ENCODE data around the gene FAAP24.
A peak's percentile ranks its signal among the peaks of the same experiment; 100 is the strongest.
"Not testable (repeated sequence)": the region's sequence is repeated elsewhere in the genome, so short reads cannot be mapped to it uniquely, and the experiment has no call there.

Gene FAAP24

DNA sequence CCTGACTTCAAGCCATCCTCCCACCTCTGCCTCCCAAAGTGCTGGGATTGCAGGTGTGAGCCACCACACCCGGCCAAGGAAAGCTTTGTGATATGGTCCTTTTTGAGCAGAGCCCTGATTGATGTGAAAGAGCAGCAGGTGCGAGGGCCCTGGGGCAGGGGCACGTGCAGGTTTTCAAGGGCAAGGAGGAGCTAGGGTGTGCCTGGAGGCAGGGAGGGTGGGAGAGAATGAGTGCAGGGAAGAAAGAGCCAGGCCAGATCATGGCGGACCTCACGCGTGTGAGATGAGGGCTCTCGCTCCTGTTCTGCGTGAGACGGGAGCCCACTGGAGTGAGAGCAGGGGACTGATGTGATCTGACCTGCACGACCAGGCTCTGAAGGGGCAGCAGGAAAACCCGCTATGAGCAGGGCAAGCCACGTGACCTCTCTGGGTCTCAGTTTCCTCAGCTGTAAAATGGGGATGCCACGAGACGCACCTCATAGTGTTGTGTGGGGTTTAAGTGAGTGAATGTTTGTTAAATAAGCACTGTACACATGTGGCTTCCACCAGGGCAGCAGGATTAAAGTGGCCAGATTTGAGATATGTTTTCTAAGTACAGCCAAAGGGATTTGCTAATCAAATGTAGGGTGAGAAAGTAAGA is 25.8 kb downstream of the FAAP24 start:
- no peaks in the 10 kb centered on the region for H3K9me3 ChIP-seq (ENCODE audit: control insufficient read depth, low read length)
- no peaks in the 10 kb centered on the region for H3K36me3 ChIP-seq (ENCODE audit: control insufficient read depth, insufficient read depth, low read length)
- no peaks in the 10 kb centered on the region for H3K27me3 ChIP-seq (ENCODE audit: control insufficient read depth, insufficient read depth, low read length, poor library complexity, severe bottlenecking)
- H3K27ac ChIP-seq (ENCODE audit: insufficient read depth, low read depth, low read length, poor library complexity, severe bottlenecking) = no peak overlapping the region
- no peak overlapping the region for H3K4me3 ChIP-seq (ENCODE audit: insufficient read depth, low read depth, low read length)
- no peaks in the 10 kb centered on the region for H3K4me1 ChIP-seq (ENCODE audit: control insufficient read depth, insufficient read depth, low read length)
- 96% methylated on average over 14 of the region's 14 CpGs for WGBS, 2 experiments

DNA sequence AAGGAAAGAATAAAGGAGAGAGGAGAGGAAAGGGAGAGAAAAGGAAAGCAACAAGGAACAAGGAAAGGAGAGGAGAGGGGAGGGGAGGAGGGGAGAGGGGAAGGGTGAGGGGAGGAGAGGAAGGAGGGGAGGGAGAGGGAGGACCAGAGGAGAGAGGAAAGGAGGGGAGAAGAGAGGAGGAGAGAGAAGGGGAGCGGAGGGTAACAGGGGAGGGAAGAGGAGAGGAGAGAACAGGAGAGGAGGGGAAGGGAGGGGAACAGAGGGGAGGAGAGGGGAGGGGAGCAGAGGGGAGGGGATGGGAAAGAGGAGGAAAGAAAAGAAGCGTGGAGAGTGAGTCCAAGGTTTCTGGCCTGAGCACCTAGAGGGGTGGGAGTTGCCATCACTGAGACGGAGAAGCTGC is 26.7 kb downstream of the FAAP24 start:
- 92 to 94% methylated on average over 3 of the region's 3 CpGs for WGBS, 2 experiments
- no peaks in the 10 kb centered on the region for H3K27me3 ChIP-seq (ENCODE audit: control insufficient read depth, insufficient read depth, low read length, poor library complexity, severe bottlenecking)
- no peaks in the 10 kb centered on the region for H3K4me1 ChIP-seq (ENCODE audit: control insufficient read depth, insufficient read depth, low read length)
- no peaks in the 10 kb centered on the region for H3K9me3 ChIP-seq (ENCODE audit: control insufficient read depth, low read length)
- H3K36me3 ChIP-seq (ENCODE audit: control insufficient read depth, insufficient read depth, low read length) = no peaks in the 10 kb centered on the region
- H3K4me3 ChIP-seq (ENCODE audit: insufficient read depth, low read depth, low read length) = no peak overlapping the region
- H3K27ac ChIP-seq (ENCODE audit: insufficient read depth, low read depth, low read length, poor library complexity, severe bottlenecking) = no peak overlapping the region

DNA sequence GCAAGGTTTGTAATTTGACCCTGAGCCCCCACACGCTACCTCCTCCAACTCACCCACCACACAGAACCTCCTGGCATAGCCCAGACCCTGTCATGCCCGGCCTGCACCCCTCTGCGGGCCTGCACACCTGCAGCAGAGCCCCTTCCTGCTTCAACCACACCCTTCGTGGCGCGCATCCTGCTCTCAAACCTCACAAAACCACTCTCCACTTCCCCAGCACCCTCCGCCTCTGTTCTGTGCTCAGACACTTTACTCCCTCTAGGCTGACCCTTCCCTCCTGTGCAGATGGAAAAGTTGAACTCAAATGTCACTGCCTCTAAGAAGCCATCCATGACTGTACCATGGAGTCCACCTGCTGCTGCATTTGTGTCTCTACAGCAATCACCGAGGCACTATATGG is 28.5 kb downstream of the FAAP24 start:
- no peaks in the 10 kb centered on the region for H3K36me3 ChIP-seq (ENCODE audit: control insufficient read depth, insufficient read depth, low read length)
- no peaks in the 10 kb centered on the region for H3K4me1 ChIP-seq (ENCODE audit: control insufficient read depth, insufficient read depth, low read length)
- H3K9me3 ChIP-seq (ENCODE audit: control insufficient read depth, low read length) = no peaks in the 10 kb centered on the region
- WGBS, 2 experiments = 94% methylated on average over 8 of the region's 8 CpGs
- H3K27me3 ChIP-seq (ENCODE audit: control insufficient read depth, insufficient read depth, low read length, poor library complexity, severe bottlenecking) = no peaks in the 10 kb centered on the region
- no peak overlapping the region for H3K4me3 ChIP-seq (ENCODE audit: insufficient read depth, low read depth, low read length)
- H3K27ac ChIP-seq (ENCODE audit: insufficient read depth, low read depth, low read length, poor library complexity, severe bottlenecking) = no peak overlapping the region

DNA sequence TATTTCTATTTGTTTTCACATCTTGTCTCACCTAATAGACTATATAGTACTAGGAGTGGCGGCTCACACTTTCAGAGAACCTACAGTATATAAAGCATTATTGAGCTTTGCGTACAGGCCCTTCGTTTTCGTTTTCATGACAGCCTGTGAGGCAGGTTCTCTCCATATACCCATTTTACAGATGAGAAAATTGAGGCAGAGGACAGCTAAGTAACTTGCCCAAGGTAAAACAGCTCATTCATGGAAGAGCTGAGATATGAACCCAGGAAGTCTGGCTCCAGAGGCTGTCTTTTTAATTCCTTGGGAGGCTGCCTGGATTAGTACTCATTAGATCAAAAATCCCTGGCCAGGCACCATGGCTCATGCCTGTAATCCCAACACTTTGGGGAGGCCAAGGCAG is 28.9 kb downstream of the FAAP24 start:
- no peaks in the 10 kb centered on the region for H3K9me3 ChIP-seq (ENCODE audit: control insufficient read depth, low read length)
- no peak overlapping the region for H3K27ac ChIP-seq (ENCODE audit: insufficient read depth, low read depth, low read length, poor library complexity, severe bottlenecking)
- no peak overlapping the region for H3K4me3 ChIP-seq (ENCODE audit: insufficient read depth, low read depth, low read length)
- no peaks in the 10 kb centered on the region for H3K36me3 ChIP-seq (ENCODE audit: control insufficient read depth, insufficient read depth, low read length)
- H3K27me3 ChIP-seq (ENCODE audit: control insufficient read depth, insufficient read depth, low read length, poor library complexity, severe bottlenecking) = no peaks in the 10 kb centered on the region
- 95% methylated on average over 4 of the region's 4 CpGs for WGBS, 2 experiments
- no peaks in the 10 kb centered on the region for H3K4me1 ChIP-seq (ENCODE audit: control insufficient read depth, insufficient read depth, low read length)

DNA sequence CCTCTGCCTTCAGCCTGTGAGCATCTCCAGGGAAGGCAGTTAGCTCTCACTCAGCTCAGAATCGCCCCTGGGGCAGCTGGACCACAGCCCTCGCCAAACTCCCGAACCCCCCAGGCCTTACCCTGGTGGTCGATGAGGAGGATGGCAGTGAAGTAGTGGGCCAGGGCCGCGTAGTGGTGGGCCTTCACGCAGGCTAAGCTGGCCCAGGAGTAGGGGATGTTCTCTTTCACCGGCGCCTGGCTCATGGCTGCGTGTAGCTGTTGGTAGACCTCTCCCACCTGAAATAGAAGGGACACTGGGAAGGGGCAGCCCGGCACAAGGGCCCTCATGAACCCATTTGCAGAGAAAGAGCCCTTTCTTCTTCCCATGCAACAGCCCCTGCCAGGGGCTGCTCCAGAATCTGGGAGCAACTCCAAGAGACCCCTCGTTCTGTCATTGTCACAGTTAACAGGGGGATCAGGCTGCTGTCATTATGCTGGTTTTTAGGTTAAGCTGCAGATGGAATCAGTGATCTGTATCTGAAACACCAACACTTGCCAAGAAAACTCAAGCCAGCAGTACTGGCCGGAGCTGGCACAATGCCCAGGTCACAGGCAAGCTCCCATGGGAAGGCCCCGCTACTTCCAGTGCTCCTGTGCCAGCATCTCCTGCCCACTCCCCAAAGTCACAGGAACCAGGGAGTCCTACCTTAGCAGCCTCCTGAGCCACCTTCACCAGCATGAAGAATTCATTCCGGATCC is 30.3 kb downstream of the FAAP24 start:
- not testable (repeated sequence) for H3K27me3 ChIP-seq (ENCODE audit: control insufficient read depth, insufficient read depth, low read length, poor library complexity, severe bottlenecking); H3K4me1 ChIP-seq (ENCODE audit: control insufficient read depth, insufficient read depth, low read length); H3K4me3 ChIP-seq (ENCODE audit: insufficient read depth, low read depth, low read length); H3K36me3 ChIP-seq (ENCODE audit: control insufficient read depth, insufficient read depth, low read length); H3K27ac ChIP-seq (ENCODE audit: insufficient read depth, low read depth, low read length, poor library complexity, severe bottlenecking); H3K9me3 ChIP-seq (ENCODE audit: control insufficient read depth, low read length)
- WGBS, 2 experiments = 94 to 96% methylated on average over 15 of the region's 15 CpGs

DNA sequence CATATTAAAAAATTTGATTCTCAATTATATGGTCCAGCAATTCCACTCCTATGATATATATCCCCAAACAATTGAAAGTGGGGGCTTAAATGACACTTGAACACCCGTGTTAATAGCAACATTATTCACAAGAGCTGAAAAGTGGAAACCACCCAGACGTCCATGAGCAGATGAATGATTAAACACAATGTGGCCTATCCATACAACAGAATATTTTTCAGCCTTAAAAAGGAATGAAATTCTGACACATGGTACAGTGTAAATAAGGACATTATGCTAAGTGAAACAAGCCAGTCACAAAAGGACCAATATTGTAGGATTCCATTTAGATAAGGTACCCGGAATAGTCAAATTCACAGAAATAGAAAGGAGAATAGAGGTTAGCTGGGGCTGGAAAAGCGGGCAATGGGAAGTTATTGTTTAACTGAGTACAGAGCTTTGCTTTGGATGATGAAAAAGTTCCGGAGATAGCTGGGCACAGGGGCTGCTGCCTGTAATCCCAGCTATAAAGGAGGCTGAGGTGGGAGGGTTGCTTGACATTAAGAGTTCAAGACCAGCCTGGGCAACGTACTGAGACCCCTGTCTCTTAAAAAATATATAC is 31.5 kb downstream of the FAAP24 start:
- WGBS, 2 experiments = 88 to 96% methylated on average over 5 of the region's 6 CpGs
- H3K27ac ChIP-seq (ENCODE audit: insufficient read depth, low read depth, low read length, poor library complexity, severe bottlenecking); H3K36me3 ChIP-seq (ENCODE audit: control insufficient read depth, insufficient read depth, low read length); H3K9me3 ChIP-seq (ENCODE audit: control insufficient read depth, low read length); H3K4me3 ChIP-seq (ENCODE audit: insufficient read depth, low read depth, low read length); H3K27me3 ChIP-seq (ENCODE audit: control insufficient read depth, insufficient read depth, low read length, poor library complexity, severe bottlenecking); H3K4me1 ChIP-seq (ENCODE audit: control insufficient read depth, insufficient read depth, low read length): not testable (repeated sequence)

DNA sequence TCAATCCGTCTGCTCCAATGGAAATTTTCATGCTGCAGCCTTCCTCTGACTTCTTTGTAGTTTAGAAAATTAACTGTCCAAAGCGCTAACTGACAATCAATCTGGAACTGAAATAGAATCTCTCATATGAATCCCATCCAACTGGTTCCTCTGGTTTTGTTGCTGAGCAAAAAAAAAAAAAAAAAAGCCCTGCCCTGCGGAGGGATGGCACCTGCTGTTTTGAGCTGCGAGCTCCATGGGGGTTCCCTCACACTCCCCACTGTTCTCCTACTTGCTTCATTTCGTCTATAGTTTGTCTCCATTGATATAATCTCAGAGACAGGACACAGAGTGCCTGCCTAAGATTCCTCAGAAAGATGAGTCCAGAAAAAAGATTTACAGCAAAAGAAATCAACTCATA is 33.4 kb downstream of the FAAP24 start:
- no peaks in the 10 kb centered on the region for H3K9me3 ChIP-seq (ENCODE audit: control insufficient read depth, low read length)
- H3K36me3 ChIP-seq (ENCODE audit: control insufficient read depth, insufficient read depth, low read length) = peaks cover 5% of the 10 kb centered on the region
- WGBS, 2 experiments = 39 to 48% methylated on average over 5 of the region's 5 CpGs
- H3K27ac ChIP-seq (ENCODE audit: insufficient read depth, low read depth, low read length, poor library complexity, severe bottlenecking) = no peak overlapping the region
- H3K27me3 ChIP-seq (ENCODE audit: control insufficient read depth, insufficient read depth, low read length, poor library complexity, severe bottlenecking) = no peaks in the 10 kb centered on the region
- no peak overlapping the region for H3K4me3 ChIP-seq (ENCODE audit: insufficient read depth, low read depth, low read length)
- H3K4me1 ChIP-seq (ENCODE audit: control insufficient read depth, insufficient read depth, low read length) = no peaks in the 10 kb centered on the region

DNA sequence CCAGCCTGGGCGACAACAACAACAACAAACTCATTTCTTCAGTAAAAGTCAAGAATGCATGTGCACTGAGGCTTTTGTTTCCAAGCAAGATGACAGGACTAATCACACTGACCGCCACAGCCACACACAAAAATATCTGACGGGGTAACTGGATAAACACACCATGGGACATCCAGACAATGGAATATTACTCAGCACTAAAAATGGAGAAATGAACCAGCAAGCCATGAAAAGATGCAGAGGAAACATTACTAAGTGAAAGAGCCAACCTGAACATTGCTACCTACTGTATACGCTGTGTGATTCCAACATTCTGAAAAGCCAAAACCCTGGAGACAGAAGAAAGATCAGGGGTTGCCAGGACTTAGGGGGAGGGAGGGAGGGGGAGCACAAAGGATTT is 36.7 kb downstream of the FAAP24 start:
- H3K36me3 ChIP-seq (ENCODE audit: control insufficient read depth, insufficient read depth, low read length) = peaks cover 15% of the 10 kb centered on the region

DNA sequence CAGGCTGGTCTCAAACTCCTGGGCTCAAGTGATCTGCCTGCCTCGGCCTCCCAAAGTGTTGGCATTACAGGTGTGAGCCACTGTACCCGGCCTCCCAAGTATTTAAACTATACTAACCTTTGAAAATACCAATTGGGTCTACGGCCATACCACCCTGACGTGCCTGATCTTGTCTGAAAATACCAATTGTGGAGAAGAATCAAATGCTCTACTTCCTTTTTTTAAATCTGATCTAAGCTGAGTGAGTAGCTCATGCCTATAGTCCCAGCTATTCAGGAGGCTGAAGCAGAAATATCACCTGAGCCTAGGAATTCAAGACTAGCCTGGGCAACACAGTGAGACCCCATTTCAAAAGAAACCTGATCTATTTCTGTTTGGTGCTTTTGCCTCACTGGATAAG is 38.8 kb downstream of the FAAP24 start:
- WGBS, 2 experiments = 94 to 95% methylated on average over 4 of the region's 4 CpGs
- H3K27ac ChIP-seq (ENCODE audit: insufficient read depth, low read depth, low read length, poor library complexity, severe bottlenecking); H3K9me3 ChIP-seq (ENCODE audit: control insufficient read depth, low read length); H3K27me3 ChIP-seq (ENCODE audit: control insufficient read depth, insufficient read depth, low read length, poor library complexity, severe bottlenecking); H3K4me1 ChIP-seq (ENCODE audit: control insufficient read depth, insufficient read depth, low read length); H3K4me3 ChIP-seq (ENCODE audit: insufficient read depth, low read depth, low read length): not testable (repeated sequence)
- H3K36me3 ChIP-seq (ENCODE audit: control insufficient read depth, insufficient read depth, low read length) = peaks cover 15% of the 10 kb centered on the region

More for the DNA sequence above, 36.7 kb downstream of the FAAP24 start:
- Histone ChIP-seq H3K27ac (ENCODE audit: insufficient read depth, low read depth, low read length, poor library complexity, severe bottlenecking) (no peak overlapping the region), H3K9me3 (ENCODE audit: control insufficient read depth, low read length) (no peaks in the 10 kb centered on the region), H3K4me3 (ENCODE audit: insufficient read depth, low read depth, low read length) (no peak overlapping the region), H3K27me3 (ENCODE audit: control insufficient read depth, insufficient read depth, low read length, poor library complexity, severe bottlenecking) (no peaks in the 10 kb centered on the region), H3K4me1 (ENCODE audit: control insufficient read depth, insufficient read depth, low read length) (no peaks in the 10 kb centered on the region)
- WGBS, 2 experiments = 95 to 99% methylated on average over 4 of the region's 4 CpGs

DNA sequence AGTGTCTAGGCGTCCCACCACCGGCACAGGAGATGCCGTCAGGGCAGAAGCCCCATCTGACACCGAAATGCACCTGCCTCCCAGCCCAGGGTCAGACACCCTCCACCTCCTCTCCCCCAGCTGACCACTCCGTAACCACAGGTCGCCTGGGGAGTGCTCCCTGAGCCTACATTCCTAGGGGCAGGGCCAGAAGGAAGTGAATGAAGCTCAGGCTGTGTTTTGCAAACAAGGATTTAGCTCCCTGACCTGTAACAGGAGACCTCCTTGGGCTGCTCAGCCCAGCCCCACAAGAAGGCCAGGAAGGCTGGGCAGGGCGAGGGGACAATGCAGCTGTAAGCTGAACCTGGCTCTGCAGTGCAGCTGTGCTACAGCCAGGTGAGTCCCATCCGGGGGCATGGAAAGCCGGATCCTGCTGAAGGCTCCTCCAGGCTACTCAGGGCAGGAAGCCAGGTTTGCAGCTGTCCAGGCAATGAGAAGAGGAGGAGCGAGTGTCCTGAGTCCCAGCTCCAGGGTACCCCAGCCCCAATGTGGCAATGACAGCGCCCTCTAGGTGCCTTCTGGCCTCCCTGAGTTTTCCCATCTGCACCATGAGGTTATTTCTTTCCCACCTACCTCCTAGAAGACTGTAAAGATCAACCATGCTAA is 50.6 kb downstream of the FAAP24 start:
- H3K4me3 ChIP-seq (ENCODE audit: insufficient read depth, low read depth, low read length) = peak overlapping the region; percentile 9

More for the DNA sequence above, 50.6 kb downstream of the FAAP24 start:
- Histone ChIP-seq H3K36me3 (ENCODE audit: control insufficient read depth, insufficient read depth, low read length) (no peaks in the 10 kb centered on the region), H3K27ac (ENCODE audit: insufficient read depth, low read depth, low read length, poor library complexity, severe bottlenecking) (peak overlapping the region; percentile 80), H3K27me3 (ENCODE audit: control insufficient read depth, insufficient read depth, low read length, poor library complexity, severe bottlenecking) (no peaks in the 10 kb centered on the region), H3K4me1 (ENCODE audit: control insufficient read depth, insufficient read depth, low read length) (peaks cover 8% of the 10 kb centered on the region), H3K9me3 (ENCODE audit: control insufficient read depth, low read length) (no peaks in the 10 kb centered on the region)
- 8 to 12% methylated on average over 11 of the region's 11 CpGs for WGBS, 2 experiments

All from ectodermal cell (in vitro differentiated cells).